Uterus (tissue), 4 donors: ENCODE results near the gene PIK3R2. TPM values are rescaled to one million over a fixed set of nuclear protein-coding genes. Genes with fewer than 3 reads are reported as not detected.

Experiments used
- DNase-seq, 2 donors: peaks; one replicate each; pipeline ENCODE4 v3.0.0-alpha.2; 2019 to 2020
- H3K27ac ChIP-seq, 2 donors: fragments of 200-600 bp; sonication (generic); 1 replicate in 1 of 2; 2 replicates in 1 of 2; pipeline ENCODE4 v1.5.1; 2016 to 2018
- H3K27me3 ChIP-seq, 2 donors: fragments of 200-600 bp; sonication (generic); one replicate each; pipeline ENCODE4 v1.5.1; 2018 to 2019; ENCODE audit warnings: control low read depth in 1 of 2
- H3K36me3 ChIP-seq, 2 donors: fragments of 200-600 bp; sonication (generic); one replicate each; pipeline ENCODE4 v1.5.1; 2019; ENCODE audit warnings: control low read depth in 1 of 2
- H3K4me1 ChIP-seq, 2 donors: fragments of 200-600 bp; sonication (generic); one replicate each; pipeline ENCODE4 v1.5.1; 2018 to 2019; ENCODE audit warnings: control low read depth in 1 of 2
- H3K4me3 ChIP-seq, 2 donors: fragments of 200-600 bp; sonication (generic); 1 replicate in 1 of 2; 2 replicates in 1 of 2; pipeline ENCODE4 v1.5.1; 2018 to 2019; ENCODE audit warnings: mild to moderate bottlenecking in 1 of 2
- H3K9me3 ChIP-seq, 2 donors: fragments of 200-600 bp; sonication (generic); one replicate each; pipeline ENCODE4 v1.5.1; 2019; ENCODE audit warnings: control low read depth in 1 of 2
- POLR2A ChIP-seq, 2 donors: fragments of 450-650 bp; IDR thresholded peaks; one replicate each; pipeline ENCODE4 v1.6.1; 2016; ENCODE audit warnings: antibody characterized with exemption in 2 of 2, mild to moderate bottlenecking in 1 of 2, moderate library complexity in 1 of 2
- intact Hi-C: fragments of 100-400 bp; cut with DNase I; formaldehyde crosslinking; loops from one replicate; pipeline ENCODE4 v1.15.1; 2023; ENCODE audit warnings: low total_unique reads
- total RNA-seq, 4 donors: library from RNA; depleted of rRNA in 3 of 4; stranded (reverse); fragments of >200 nt in 3 of 4; gene quantifications; one replicate each; pipeline versions ENCODE4 v1.1.0 to v1.2.4, GENCODE V29; 2014 to 2023
- TF ChIP-seq, protein P1 (sequence below), 4 experiments: fragments of 200-600 bp in 2 of 4; fragments of 450-650 bp in 2 of 4; sonication (generic) in 2 of 4; IDR thresholded peaks; one replicate each; pipeline ENCODE4 v1.5.1; 2016 to 2019; ENCODE audit warnings: antibody characterized with exemption in 4 of 4, mild to moderate bottlenecking in 2 of 4, moderate library complexity in 1 of 4
- donor health status: DM: yes; HTN: yes; CAD: no.

Gene PIK3R2
- total RNA-seq, 4 donors from 2014 or later: 17.2 to 39.4 (median 29.7) TPM

DNA sequence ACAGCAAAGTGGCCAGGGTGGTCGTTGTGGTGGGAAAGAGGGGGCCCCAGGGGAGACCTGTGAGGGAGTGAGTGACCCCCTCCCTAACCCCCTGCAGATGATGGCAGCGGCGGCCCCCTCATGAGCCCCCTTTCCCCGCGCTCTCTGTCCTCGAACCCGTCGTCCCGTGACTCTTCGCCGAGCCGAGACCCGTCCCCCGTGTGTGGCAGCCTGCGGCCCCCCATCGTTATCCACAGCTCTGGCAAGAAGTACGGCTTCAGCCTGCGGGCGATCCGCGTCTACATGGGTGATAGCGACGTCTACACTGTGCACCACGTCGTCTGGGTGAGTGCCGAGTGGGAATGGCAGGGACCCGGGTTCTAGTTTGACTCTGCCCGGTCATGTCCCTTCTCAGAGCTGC, 8.1 kb upstream of the PIK3R2 start:
- DNase-seq: no peak
- no peaks in the 10 kb centered on the region for H3K36me3 ChIP-seq

DNA sequence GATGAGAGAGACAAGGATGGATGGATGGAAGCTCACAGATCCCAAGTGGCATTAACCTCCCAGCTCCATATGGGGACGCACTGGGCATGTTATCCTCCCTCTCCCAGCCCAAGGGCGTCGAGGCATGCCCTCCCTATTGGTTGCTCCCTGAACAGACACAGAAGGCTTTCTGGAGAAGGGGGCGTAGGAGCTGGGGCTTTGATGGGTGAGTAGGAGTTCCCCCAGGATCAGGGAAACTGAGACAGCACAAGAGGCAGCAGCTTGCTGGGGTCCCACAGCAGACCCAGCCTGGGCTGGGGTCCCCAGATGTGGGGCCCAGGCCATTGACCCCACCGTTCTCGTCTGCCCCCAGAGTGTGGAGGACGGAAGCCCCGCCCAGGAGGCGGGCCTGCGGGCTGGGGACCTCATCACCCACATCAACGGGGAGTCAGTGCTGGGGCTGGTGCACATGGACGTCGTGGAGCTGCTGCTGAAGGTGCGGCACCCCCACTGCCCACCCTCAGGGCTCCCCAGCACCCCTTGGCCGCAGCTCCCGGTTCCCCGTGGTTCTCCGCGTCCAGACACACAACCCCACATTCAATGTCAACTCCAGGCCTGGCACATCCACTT, 7.5 kb upstream of the PIK3R2 start:
- DNase-seq: no peak
- Histone ChIP-seq H3K9me3 (no peaks in the 10 kb centered on the region), H3K4me3 (no peak overlapping the region), H3K27ac (no peak overlapping the region), H3K4me1 (no peaks in the 10 kb centered on the region), H3K27me3 (no peaks in the 10 kb centered on the region), H3K36me3 (no peaks in the 10 kb centered on the region)
- intact Hi-C loops: no loop called here
- TF ChIP-seq, protein P1, sequence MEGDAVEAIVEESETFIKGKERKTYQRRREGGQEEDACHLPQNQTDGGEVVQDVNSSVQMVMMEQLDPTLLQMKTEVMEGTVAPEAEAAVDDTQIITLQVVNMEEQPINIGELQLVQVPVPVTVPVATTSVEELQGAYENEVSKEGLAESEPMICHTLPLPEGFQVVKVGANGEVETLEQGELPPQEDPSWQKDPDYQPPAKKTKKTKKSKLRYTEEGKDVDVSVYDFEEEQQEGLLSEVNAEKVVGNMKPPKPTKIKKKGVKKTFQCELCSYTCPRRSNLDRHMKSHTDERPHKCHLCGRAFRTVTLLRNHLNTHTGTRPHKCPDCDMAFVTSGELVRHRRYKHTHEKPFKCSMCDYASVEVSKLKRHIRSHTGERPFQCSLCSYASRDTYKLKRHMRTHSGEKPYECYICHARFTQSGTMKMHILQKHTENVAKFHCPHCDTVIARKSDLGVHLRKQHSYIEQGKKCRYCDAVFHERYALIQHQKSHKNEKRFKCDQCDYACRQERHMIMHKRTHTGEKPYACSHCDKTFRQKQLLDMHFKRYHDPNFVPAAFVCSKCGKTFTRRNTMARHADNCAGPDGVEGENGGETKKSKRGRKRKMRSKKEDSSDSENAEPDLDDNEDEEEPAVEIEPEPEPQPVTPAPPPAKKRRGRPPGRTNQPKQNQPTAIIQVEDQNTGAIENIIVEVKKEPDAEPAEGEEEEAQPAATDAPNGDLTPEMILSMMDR (IDR thresholded peaks at IDR 0.05): no peak
- no peak for TF ChIP-seq POLR2A (IDR thresholded peaks at IDR 0.05)

More for the DNA sequence above, 8.1 kb upstream of the PIK3R2 start:
- H3K4me3 ChIP-seq: no peak overlapping the region
- H3K4me1 ChIP-seq: no peaks in the 10 kb centered on the region
- no peaks in the 10 kb centered on the region for H3K27me3 ChIP-seq
- intact Hi-C loops: no loop called here
- no peaks in the 10 kb centered on the region for H3K9me3 ChIP-seq
- TF ChIP-seq, protein P1 (IDR thresholded peaks at IDR 0.05): no peak
- TF ChIP-seq POLR2A (IDR thresholded peaks at IDR 0.05): no peak
- no peak overlapping the region for H3K27ac ChIP-seq

DNA sequence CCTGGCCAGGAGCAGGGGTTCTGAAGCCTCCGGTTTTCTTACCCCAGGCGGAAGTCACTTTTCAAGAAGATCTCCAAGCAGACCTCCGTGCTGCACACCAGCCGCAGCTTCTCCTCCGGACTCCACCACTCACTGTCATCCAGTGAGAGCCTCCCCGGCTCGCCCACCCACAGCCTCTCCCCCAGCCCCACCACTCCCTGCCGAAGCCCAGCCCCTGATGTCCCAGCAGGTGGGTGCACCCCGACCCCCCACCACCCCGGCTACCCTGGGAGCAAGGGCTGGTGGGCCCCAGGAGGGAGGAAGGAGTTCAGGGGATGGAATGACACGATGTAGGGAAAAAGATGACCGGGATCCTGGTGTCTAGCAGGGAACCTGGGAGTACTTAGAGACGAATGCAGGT, 5.6 kb upstream of the PIK3R2 start:
- Histone ChIP-seq H3K4me1 (no peaks in the 10 kb centered on the region), H3K4me3 (no peak overlapping the region), H3K27me3 (no peaks in the 10 kb centered on the region), H3K36me3 (no peaks in the 10 kb centered on the region), H3K9me3 (no peaks in the 10 kb centered on the region), H3K27ac (no peak overlapping the region)
- DNase-seq: no peak
- intact Hi-C loops: no loop called here
- TF ChIP-seq, protein P1 (IDR thresholded peaks at IDR 0.05): no peak
- no peak for TF ChIP-seq POLR2A (IDR thresholded peaks at IDR 0.05)

DNA sequence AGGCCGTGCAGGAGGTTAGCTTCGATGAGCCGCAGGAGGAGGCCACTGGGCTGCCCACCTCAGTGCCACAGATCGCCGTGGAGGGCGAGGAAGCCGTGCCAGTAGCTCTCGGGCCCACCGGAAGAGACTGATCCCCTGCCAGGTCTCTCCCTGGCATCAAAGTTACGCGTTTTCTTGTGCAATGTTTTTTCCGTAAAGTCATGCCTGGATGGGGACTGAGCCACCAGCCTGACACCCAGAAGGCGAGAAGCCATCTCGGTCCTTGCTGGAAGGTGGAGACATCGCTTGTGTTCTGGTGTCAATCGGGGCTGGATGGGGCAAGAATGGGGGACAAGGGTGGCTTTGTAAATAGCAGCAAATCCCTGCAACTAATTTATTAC, 3.4 kb upstream of the PIK3R2 start:
- TF ChIP-seq, protein P1 (IDR thresholded peaks at IDR 0.05): no peak
- no peak for TF ChIP-seq POLR2A (IDR thresholded peaks at IDR 0.05)
- no peaks in the 10 kb centered on the region for H3K27me3 ChIP-seq
- intact Hi-C loops: no loop called here
- H3K36me3 ChIP-seq: no peaks in the 10 kb centered on the region
- no peak overlapping the region for H3K27ac ChIP-seq
- H3K4me1 ChIP-seq: peaks cover 3 to 7% of the 10 kb centered on the region in 2 donors
- no peaks in the 10 kb centered on the region for H3K9me3 ChIP-seq
- H3K4me3 ChIP-seq: no peak overlapping the region
- DNase-seq: no peak

DNA sequence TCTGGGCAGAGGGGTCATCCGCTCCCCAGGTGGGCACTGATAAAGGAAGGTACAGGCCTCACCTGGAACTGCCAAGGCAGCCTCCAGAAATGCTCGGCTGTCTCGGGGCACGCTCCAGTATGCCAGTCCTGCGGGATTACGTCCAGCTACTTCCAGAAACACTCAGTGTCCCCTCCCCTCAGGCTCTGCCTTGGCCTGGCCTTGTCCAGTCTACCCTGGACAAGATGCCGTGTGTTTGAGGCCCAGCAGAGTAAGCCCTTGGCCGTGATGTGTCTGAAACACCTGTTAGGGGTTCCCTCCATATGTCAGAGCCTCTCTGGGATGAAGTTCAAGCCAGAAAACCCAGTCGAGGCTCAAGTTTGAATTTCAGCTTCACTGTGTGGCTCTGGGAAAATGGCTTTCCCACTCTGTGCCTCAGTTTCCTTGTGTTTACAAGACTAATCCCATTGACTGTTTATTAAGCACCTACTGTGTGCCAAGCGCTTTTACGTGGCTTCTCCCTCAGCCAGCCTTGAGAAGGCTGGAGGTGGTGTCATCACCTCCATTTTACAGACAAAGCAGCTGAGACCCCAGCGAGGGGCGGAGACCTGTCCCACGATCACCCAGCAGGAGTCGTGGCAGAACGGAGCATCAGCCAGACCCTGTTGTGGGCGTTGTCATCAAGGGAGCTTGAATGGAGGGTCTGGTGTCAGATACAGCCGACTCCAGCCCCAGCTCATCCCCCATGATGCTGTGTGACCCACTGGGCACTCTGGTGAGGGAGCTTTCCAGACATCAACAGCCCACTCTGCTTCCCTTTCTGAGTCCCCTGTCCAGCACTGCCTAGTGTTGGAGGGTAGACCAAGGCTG, 2.0 kb upstream of the PIK3R2 start:
- Histone ChIP-seq H3K27ac (peak overlapping the region; percentile 87 to 95), H3K4me1 (peaks cover 7 to 10% of the 10 kb centered on the region in 2 donors), H3K9me3 (no peaks in the 10 kb centered on the region), H3K36me3 (no peaks in the 10 kb centered on the region), H3K4me3 (no peak overlapping the region), H3K27me3 (no peaks in the 10 kb centered on the region)
- no peak for DNase-seq
- no peak for TF ChIP-seq POLR2A (IDR thresholded peaks at IDR 0.05)
- TF ChIP-seq, protein P1 (IDR thresholded peaks at IDR 0.05): no peak
- intact Hi-C loops: loop anchor here (5.0 kb wide), 1 partner anchor 71 kb away; no protein-coding TSS in a partner anchor
